ENCODE measurements around the gene MPND.

The MPND gene

DNA sequence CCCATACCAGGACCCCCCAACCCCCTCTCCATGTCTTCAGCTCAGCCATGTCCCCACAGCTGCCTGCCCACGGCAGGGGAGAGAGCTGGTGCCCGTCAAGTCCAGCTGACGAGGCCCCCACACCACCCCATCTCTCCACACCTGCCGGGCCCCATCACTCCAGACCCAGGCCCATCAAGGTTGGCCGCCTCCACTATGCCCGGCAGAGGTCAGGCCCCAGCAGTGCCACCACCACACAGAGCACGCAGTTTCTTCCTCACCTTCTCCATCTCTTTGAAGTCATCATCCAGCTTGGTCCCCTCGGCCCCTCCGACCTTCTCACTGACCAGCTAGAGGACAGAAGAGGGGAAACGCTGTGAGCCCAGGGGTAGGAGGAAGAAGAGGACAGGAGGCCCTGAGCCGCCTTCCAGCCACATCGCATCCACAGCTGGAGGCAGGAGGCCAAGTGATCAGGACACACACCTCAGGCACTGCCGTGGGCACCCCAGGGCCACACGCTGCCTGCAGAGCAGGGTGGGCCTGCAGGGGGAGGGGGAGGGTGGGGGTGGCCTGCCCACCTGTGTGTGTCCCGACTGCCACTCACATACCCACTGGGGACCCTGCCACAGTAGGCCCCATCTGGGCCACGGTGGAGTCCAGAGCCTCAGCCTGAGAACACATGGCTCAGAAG, 23.4 kb downstream of the MPND start:
- no peak for DNase-seq (ENCODE audit: low spot score)

DNA sequence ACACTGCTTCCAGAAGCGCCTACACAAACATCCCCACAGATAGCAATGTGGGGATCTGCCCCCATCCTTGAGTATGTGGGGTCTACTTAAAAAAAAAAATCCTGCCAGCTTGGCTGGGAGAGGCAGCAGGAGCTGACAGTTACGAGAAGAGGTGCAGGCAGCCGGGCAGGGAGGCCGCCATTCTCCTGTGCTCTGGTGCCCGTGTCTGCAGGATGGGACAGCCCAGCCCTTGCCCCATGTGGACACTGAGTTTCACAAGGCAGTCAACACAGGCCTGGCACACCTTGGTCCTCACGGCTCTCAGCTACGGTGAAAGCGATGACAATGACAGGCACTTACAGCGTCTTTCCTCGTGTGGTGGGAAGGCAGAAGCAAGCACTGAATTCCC, 24.0 kb downstream of the MPND start:
- DNase-seq (ENCODE audit: low spot score) = no peak

DNA sequence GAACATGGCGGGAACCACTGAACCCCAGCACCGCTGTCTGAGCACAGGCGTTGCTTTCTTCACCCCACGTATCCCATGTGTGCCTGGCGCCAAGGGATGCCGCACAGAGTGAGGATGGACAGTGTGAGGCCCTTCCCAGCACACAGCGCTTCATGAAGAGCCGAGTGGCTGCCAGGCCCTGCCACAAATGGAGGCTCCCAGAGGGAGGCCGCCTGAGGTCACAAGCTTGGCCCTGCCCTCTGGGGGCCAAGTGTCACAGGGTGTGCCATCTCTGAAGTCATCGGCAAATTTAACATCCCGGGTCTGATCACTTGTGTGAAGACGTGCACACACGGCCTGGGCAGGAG, 24.4 kb downstream of the MPND start:
- DNase-seq (ENCODE audit: low spot score) = no peak

DNA sequence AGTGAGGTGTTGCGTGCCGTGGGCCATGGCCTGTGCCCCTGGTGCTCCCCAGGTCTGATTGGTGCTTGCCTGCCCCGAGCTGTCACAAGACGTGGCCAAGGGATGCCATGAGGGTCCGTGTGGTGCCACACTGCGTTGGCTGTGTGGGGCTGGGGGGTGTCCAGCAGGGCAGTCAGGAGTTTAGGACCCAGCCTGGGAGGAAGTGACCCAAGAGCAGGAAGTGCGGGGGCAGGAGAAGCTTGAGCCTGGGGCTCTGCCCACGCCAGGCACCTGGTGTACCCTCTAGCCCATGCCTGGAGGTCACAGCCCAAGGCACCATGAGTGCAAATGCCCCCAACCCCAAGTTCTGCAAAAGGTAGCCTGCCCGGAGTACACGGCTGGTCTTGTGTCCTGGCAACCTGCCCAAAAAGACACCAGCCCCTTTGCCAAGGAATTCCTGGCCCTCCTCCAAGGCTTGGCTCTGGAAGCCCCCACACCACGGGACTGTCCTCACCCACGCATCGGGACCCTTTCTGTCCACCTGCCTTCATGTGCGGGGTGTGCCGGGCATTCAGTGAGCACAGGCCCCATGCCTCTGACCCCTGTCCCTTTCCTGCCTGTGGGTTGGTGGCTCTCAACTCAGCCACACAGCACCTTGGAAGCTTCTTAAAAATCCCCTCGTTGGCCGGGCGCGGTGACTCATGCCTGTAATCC, 24.9 kb downstream of the MPND start:
- no peak for DNase-seq (ENCODE audit: low spot score)

DNA sequence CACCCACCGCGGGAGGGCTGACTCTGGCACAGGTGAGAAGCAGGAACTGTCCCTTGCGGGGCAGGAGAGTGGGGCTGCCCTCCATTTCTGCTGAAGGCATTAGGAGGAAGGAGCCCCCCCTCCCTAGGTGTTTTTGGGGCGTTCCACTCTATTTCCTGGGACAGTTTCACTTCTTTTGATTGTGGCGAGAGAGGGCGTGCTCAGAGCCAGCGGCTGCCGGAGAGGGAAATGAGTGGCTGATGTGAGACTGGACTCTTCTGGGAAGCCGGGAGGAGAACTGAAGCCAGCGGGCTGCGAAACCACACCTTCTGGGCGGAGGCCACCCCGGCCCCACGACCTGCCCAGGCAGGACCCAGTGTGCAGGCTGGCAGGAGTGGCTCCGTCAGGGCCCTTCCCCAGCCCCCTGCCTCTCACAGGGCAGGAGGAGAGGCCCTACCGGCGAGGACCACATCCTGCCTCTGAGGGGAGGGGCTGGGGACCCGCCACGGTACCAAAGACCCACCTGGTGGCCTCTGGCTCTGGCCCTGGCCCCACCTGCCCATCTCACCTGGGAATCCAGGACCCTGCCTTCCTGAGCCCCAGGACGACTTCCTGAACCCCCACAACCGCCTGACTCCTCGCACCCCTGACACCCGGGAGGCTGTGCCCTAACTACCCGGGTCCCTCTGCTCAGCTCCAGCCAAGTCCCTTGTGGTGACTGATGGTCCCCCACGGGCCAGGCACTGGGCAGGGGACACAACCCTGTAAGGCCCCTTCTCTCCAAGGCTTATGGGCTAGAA, 25.9 kb downstream of the MPND start:
- no peak for DNase-seq (ENCODE audit: low spot score)

DNA sequence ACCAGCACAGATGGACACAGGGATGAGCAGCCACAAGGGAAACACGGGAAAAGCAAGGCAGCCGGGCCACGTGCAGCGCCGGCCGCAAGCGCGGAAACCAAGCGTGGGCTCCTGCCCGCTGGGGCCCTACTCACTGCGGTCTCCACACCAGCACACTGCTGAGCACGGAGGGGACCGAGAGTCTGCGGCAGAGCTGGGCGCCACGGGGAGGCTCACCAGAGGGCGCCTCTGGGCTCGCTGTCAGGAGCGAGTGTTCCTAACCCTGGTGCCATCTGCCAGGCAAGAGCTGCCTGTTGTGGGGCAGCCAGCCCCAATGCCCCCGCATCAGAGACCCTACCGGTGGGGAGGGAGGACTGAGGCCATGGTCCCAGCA, 26.5 kb downstream of the MPND start:
- no peak for DNase-seq (ENCODE audit: low spot score)

DNA sequence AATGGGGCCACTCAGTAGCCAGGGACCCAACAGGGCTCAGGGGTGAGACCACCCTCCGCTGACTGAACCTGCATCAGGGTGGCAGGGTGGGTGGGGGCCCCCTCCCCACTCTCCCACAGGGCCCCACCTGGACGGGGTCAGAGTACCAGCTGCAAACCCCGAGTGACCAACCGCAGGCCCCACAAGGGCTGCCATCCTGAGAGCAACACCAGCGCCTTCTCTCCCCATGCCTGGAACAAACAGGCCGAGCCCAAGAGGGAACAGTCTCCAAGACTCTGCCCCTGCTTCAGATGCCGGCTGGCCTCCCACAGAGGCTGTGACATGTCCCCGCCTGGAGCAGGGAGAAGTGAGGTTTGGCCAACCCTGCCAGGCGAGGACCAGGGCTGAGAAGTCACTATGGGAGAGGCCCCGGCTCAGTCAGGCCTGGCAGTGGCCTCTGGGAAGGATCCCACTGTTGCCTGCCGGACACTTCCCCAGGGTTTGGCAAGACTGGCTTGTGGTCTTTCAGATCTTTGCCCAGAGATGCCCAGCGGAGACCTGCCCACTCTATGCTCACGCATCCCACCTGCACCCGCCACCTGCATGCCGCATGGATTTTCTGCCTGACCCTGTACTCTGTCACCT, 27.2 kb downstream of the MPND start:
- no peak for DNase-seq (ENCODE audit: low spot score)

DNA sequence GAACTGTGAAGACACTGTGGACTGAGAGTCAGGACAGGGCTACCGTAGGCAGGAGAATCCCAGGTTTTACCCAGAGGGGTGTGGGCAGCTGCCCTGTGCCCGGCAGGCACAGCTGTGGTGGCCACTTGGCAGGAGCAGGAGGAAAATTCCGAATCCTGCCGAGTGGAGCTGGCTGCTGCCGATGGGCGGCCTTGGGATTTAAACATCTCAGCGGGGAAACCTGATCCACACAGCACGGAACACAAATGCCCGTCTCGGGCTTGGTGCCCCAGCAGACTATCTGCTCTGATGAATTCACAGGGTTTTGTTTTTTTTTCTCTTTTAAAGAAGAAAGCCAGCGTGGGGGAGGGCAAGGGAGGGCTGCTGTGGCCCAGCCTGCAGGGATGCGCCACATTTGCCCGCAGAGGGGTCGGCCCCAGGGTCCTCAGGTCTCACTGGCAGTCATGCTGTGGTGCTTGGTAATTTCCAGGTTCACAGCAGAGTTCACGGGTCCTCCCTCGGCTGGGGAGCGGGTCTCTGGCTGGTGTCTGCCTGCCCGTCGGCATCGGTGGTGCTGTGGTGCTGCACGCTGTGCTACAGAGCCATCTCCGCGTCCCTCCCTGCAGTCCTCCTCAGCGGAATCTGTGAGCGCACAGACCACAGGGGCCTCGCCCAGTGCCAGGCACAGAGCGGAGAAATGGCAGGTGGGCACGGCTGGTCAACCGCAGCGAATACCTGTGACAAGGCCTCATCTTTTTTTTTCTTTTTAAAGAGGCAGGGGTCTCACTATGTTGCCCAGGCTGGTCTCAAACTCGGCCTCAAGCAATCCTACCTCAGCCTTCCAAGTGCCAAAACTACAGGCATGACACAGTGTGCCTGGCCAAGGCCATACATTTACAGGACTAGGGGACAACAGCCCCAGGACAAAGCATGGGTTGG, 28.1 kb downstream of the MPND start:
- DNase-seq (ENCODE audit: low spot score) = no peak

DNA sequence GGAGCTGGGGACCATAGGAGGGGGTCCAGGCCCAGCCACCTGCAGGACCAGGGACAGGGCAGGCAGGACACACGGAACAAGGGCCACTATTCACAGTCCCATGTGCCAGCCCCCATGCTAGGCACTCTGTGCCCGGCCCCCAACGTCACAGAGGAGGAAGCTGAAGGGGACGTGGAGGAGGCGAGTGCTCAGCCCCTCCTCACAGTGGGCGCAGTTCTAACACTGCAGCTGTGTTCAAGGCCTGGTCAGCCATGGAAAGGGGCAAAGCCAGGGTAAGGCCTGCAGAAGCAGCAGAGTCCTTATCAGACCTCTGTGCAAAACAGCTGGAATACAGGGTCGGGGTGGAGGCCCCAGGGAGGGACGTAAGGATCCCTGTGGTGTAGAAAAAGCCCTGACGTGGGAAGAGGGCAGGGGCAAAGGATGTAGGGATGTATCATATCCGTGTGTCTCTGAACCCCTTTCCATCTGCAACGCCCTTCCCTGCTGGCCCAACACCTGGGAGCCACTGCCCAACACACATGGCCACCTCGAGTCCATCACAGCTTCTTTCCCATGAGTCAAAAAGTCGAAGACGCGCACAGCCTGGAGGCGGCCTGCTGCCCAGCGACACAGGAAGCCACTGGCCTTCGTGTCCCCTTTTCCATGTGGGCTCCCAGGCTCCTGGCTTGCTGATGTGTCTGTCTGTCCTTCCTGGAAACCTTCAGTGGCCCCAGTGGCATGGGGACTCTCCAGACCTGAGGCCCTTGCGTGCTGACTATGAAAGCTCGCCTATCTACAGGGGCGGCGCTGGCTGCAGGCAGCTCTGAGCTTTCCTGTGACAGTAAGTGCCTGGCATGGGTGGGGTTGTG, 29.0 kb downstream of the MPND start:
- DNase-seq (ENCODE audit: low spot score) = no peak

DNA sequence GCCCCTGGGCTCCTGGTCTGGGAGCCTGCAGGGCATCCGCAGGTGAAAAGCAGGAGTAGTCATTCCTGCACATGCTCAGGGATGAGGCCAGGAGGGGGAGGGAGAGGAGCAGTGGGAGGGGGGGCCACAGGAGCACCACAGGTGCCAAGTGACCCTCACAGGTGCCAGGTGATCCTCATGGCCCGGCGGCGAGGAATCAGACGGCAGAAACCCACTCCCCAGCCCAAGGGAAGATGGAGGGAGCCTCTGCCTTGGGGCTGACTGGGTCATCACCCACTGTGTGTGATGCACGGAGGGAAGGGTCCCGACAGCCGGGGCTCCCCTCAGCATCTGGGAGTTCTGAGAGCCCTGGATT, 29.6 kb downstream of the MPND start:
- no peak for DNase-seq (ENCODE audit: low spot score)

DNA sequence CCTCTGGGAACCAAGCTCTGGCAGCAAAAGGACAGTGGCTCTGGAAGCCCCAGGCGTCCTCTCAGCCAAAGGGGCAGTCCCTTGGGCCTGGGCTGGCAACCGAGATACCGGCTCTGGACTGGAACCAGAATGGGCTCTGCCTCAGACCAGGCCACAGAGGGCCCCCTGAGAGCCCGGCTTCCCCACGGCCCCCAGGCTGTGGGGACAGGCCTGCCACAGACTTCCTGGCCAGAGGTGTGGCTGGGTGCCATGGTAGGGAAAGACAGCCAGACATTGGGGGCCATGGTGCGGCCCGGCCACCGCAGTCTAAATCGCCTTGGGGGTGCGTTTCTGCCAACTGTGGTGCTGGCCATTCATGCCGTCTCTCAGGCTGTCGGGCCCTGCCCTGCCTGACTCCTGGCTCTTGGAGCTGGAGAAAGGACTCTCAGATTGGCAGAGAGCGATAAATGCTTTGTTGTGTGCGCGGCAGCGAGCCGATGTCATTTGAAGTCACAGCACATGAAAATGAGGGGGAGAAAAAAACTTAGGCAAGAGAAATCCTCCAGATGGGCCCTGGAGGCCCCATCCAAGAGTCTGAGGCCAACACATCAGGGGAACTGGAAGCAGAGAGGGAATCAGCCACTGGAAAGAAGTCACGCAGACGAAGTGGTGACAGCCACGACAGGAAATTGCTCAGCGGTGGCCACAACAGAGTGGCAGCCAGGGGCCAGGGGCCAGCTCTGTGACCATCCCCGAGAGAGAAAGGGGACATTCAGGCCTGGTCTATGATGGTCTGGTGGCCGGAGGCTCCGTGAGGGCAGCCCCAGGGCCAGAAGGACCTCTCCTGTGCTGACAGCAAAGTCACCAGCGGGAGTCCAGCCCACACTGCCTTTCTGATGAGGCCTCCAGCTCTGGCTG, 30.5 kb downstream of the MPND start:
- no peak for DNase-seq (ENCODE audit: low spot score)

DNA sequence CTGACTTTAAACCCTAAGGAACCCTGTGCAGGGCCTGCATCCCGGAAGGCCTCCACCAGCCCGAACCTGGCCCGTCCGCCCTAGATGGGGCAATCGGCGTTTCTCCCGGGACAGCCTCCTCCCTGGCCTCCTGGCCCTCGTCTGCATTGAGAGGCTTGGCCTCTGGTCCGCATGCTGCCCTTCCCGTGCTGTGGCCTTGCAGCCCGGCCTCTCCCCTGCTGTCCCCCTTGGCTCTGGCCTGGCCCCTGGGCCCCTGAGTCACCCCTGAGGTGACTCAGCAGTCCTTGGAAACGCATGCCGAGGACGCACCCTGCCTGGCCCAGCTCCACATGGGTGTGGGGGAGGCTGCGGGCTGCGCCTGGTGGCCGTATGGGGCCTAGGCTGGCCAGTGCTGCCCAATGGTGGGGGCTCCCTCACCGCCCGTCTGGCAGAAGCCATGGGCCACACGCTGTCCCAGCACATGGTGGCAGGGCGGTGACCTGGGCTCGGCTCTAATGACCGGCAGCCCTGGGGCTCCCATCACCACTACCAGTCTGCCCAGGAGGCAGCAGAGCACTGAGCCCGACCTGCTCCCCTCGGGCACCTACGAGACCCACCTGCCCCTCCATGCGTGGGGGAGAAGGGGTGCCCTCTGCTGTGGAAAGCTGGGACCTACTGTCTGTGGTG, 31.3 kb downstream of the MPND start:
- DNase-seq (ENCODE audit: low spot score) = peak; percentile 83

DNA sequence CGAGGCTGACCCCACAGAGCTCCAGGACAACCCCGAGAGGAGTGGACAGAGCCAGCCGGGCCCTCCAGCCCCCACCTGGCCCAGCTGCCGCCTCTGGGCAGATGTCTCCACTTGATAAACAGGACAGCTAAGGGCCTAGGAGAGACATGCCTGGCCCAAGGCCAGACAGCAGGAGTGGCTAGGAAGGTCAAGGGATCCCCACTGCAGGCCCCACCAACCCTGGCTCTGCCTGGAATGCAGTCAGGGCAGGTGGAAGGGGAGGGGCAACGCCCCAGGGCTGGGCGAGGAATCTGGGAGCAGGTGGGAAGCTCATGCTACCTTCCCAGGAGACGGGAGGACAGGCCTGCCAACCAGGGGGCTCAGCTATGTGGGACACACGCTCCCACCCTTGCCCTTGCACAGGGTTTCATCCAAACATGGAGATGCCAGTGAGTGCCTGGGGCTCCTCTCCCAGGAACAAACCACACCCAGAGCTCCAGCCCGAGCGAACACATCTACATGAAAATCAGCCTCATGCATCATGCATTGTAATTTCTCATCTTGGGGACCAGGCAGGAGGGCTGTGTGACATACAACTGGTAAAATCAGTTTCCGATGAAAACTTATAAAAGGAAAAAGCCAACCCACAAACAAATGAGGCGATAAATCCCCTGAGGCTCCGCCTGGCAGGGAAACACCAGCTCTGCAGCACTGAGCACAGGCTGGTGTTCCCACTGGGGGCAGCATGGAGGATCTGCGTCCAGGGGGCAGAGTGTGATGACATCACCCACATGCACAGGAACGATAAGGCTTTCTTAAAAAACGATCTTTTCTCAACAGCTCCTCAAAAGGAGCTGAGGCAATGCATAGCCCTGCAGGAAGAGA, 32.0 kb downstream of the MPND start:
- no peak for DNase-seq (ENCODE audit: low spot score)

DNA sequence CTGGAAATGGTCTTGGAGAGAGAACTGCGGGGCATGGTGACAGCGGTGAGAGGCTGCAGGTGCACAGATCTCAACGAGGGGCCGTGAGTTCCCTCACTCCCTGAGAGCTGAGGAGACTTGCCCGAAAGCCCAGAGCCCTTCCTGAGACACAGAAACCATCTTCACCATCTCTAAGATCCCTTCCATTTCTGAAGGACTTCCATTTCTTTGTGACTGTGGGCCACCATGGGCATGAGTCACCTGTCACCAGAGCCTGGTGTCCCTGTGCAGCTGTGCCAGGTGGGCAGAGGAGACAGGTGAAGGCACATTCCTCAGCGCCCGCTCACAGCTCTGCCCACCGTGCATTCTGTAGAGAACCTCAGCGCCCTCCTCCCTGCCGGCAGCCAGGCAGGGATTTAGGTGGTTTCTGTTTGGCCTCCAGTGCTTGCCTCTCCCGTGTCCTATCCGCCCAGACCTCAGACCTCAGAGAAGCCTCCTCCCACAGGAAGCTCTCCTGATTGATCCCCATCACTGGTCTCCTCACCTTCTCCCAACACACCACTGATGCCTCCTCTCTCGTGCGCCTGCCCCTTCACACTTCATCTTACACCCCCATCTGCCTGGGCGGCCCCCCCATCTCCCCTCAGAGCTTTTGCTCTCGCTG, 32.8 kb downstream of the MPND start:
- no peak for DNase-seq (ENCODE audit: low spot score)

DNA sequence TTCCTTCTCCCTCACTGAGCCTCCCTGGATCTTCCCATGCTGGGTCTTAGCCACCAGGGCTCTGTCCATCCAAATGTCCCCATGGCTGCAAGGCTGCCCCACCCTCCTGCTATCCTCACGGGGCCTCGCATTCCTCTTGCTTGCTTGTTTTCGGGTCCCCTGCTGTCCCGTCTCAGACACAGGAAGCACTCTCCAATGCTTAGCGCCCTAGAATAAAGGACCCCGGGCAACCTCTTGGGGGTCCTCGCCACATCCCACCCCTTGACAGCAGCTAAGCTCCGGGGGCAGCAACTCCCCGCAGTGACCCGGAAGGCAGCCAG, 33.3 kb downstream of the MPND start:
- DNase-seq (ENCODE audit: low spot score) = no peak

DNA sequence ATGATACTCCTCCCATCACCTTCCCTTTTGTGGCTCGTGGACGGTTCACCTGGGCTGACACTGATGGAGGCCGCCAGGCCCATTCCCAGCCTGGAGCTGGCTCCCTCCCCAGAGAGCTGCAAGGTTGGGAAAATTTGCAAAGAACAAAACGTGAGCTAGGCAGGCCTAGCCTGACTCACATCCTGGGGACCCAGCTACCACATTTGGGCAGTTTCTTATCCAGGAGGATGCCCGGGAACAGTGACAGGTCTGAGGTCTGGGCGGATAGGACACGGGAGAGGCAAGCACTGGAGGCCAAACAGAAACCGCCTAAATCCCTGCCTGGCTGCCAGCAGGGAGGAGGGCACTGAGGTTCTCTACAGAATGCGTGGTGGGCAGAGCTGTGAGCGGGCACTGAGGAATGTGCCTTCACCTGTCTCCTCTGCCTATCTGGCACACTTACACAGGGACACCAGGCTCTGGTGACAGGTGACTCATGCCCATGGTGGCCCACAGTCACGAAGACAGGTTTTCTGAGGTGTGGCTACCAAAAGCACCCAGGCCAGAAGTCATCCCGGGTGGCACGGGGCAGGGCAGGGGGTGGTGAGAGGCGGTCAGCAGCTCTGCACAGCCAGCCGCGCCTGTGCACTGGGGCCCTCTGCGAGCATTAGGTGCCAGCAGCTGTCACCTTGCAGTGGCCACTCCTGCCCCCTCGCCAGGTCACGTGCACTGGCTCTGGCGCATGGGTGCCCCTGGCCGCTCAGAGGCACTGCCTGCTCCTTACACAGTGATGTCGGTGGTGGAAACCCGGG, 33.8 kb downstream of the MPND start:
- DNase-seq (ENCODE audit: low spot score) = no peak

DNA sequence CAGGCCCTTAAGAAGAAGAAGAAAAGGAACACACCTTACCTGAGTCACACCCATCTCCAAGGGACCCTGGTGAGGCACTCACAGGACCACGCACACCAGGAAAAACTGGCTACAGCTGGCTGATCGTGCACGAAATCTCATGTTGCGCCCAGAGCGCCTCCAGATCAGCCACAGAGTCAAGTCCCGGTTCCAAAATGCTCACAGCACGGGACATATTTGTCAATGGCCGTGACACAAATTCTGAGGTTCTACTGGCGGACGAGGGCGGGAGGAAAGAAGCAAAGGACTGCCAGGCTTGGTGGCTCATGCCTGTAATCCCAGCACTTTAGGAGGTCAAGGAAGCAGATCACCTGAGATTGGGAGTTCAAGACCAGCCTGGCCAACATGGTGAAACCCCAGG, 35.5 kb downstream of the MPND start:
- no peak for DNase-seq (ENCODE audit: low spot score)

Measured in RKO (cell line).